ENCODE measurements around the gene PRSS35.

GRCh38 chr6:83474309-83474708 is 38.0 kb upstream of the PRSS35 start:
- TF ChIP-seq CTCF (IDR thresholded peaks at IDR 0.05; ENCODE audit: low read depth, low read length, missing input control) (no peak), HNF4G (IDR thresholded peaks at IDR 0.05) (no peak), GABPA (IDR thresholded peaks at IDR 0.05 in 1 of 2, conservative IDR thresholded peaks at IDR 0.05 in 1 of 2) (no peak), JUND (IDR thresholded peaks at IDR 0.05) (no peak), MAX (IDR thresholded peaks at IDR 0.05) (peak; percentile 90), ZBTB33 (IDR thresholded peaks at IDR 0.05) (peak; percentile 70), EGR1 (IDR thresholded peaks at IDR 0.05; ENCODE audit: low read depth in 2 of 2) (peak in 1 of 2 donors; percentile 38)

All from liver (tissue), 3 donors.